HG03045 (cell line): ENCODE measurements around the gene PGK2.
"Not testable (repeated sequence)": the region's sequence is repeated elsewhere in the genome, so short reads cannot be mapped to it uniquely, and the experiment has no call there.

ENCODE experiments used
- ATAC-seq: cut with Tn5 transposase; IDR thresholded peaks from one replicate; pipeline ENCODE4 v1.9.1; 2021; ENCODE audit warnings: mild to moderate bottlenecking, moderate library complexity; ENCODE audit not compliant: unreplicated experiment

Gene PGK2

GRCh38 chr6:49787176-49787575 is at the start of gene PGK2:
PGK2 (minus strand) TSS chr6:49787285; CDS start chr6:49787187, 98 bp downstream.
- no peak for ATAC-seq

- no peak for ATAC-seq
Measured at GRCh38 chr6:49835140-49835539, 48.1 kb upstream of the PGK2 start.

GRCh38 chr6:49833386-49833785 is 46.3 kb upstream of the PGK2 start:
- no peak for ATAC-seq

- peak; percentile 93 for ATAC-seq
Measured at GRCh38 chr6:49826743-49827406, 39.8 kb upstream of the PGK2 start.

- ATAC-seq, result no peak
Measured at GRCh38 chr6:49815166-49815565, 28.1 kb upstream of the PGK2 start.

- ATAC-seq, result no peak
Measured at GRCh38 chr6:49813248-49813647, 26.2 kb upstream of the PGK2 start.

GRCh38 chr6:49806145-49806544 is 19.1 kb upstream of the PGK2 start:
- ATAC-seq, result no peak

GRCh38 chr6:49805246-49805645 is 18.2 kb upstream of the PGK2 start:
- no peak for ATAC-seq

GRCh38 chr6:49801525-49801924 is 14.4 kb upstream of the PGK2 start:
- ATAC-seq, result no peak

- ATAC-seq, result no peak
Measured at GRCh38 chr6:49799090-49799489, 12.0 kb upstream of the PGK2 start.

GRCh38 chr6:49796842-49797455 is 9.9 kb upstream of the PGK2 start:
- ATAC-seq, result not testable (repeated sequence)

- no peak for ATAC-seq
Measured at GRCh38 chr6:49790341-49790740, 3.3 kb upstream of the PGK2 start.

- ATAC-seq, result no peak
Measured at GRCh38 chr6:49784272-49784671, 2.8 kb downstream of the PGK2 start.

GRCh38 chr6:49782725-49783124 is 4.4 kb downstream of the PGK2 start:
- no peak for ATAC-seq

GRCh38 chr6:49782293-49782692 is 4.8 kb downstream of the PGK2 start:
- no peak for ATAC-seq

- ATAC-seq, result no peak
Measured at GRCh38 chr6:49776444-49776843, 10.6 kb downstream of the PGK2 start.

GRCh38 chr6:49775043-49775442 is 12.0 kb downstream of the PGK2 start:
- ATAC-seq, result no peak

GRCh38 chr6:49772285-49772684 is 14.8 kb downstream of the PGK2 start:
- no peak for ATAC-seq

GRCh38 chr6:49766762-49767161 is 20.3 kb downstream of the PGK2 start:
- ATAC-seq, result no peak

GRCh38 chr6:49764571-49765236 is 22.4 kb downstream of the PGK2 start:
- no peak for ATAC-seq

GRCh38 chr6:49744259-49744658 is 42.8 kb downstream of the PGK2 start, which contains the start of gene CRISP3:
CRISP3 (minus strand) TSS chr6:49744388; CDS start chr6:49744367, 21 bp downstream.
- ATAC-seq, result no peak

GRCh38 chr6:49743429-49743828 is 43.7 kb downstream of the PGK2 start:
- no peak for ATAC-seq
